ENCODE data around the gene AVPI1. TPM values are rescaled to one million over a fixed set of nuclear protein-coding genes. Genes with fewer than 3 reads are reported as not detected.
A peak's percentile ranks its signal among the peaks of the same experiment; 100 is the strongest.

Gene AVPI1
- total and polyA plus RNA-seq, 2 experiments from 2014 or later, result 7.4 to 7.6 TPM

DNA sequence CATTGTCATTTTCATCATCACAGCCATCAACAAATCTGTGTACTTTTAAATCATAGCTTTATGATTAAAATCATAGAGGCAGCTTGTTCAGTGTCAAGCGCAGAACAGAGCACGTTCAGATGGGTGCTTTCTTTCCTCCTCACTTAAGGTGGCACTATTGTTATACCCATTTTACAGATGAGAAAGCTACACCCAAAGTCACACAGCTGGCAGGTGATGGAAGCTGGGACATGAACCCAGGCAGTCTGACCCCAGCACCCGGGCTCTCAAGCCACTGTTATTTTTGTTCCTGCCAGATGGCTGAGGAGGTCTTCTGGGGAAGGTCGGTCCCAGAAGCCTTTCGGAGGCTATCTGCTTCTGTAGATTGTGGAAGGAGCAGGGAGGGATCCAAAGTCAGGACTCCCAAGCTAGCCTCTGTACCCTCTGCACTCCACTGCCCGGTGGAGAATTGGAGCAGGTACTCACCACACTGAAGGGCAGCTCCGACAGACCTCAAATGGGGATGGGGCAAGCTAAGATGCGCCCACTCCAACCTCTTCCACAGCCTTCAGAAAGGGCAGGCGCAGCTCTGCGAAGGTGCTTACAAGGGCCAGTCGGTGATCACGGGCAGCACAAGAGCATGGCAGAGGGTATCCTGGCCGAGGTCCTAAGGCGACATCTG is 610 bp downstream of the AVPI1 start:
- H3F3A ChIP-seq (replicated peaks; ENCODE audit: low read depth), result peaks cover 11% of the 10 kb centered on the region
- peak overlapping the region; percentile 96 for H3K4me2 ChIP-seq
- Mint-ChIP-seq H3K27me3 (ENCODE audit: insufficient read depth, low read depth, poor library complexity) (peaks cover 8% of the 10 kb centered on the region), H3K9me3 (no peaks in the 10 kb centered on the region), H3K36me3 (ENCODE audit: low read depth) (no peaks in the 10 kb centered on the region), H3K4me3 (peak overlapping the region; percentile 93), H3K27ac (no peak overlapping the region; the same call in 1 of the 2 replicates), H3K4me1 (peaks cover 20% of the 10 kb centered on the region)
- DNase-seq (ENCODE audit: low spot score) (no peak), ATAC-seq (peak; percentile 12)
- H2AFZ ChIP-seq, result peak overlapping the region; percentile 80; the same call in 1 of the 2 replicates
- H3K27me3 ChIP-seq (ENCODE audit: insufficient read depth), result no peaks in the 10 kb centered on the region
- H3K9me2 ChIP-seq (ENCODE audit: insufficient read depth), result no peaks in the 10 kb centered on the region
- 0 out of 2 replicates have a peak overlapping the region, but pooled peaks have one; percentile 72 for H3K27ac ChIP-seq (ENCODE audit: low read depth)
- peak overlapping the region; percentile 82 for H3K4me3 ChIP-seq
- H3K36me3 ChIP-seq (ENCODE audit: insufficient read depth), result no peaks in the 10 kb centered on the region
- H4K20me1 ChIP-seq (replicated peaks; ENCODE audit: insufficient read depth), result peaks cover 13% of the 10 kb centered on the region
- H3K79me2 ChIP-seq (replicated peaks; ENCODE audit: insufficient read depth), result peaks cover 19% of the 10 kb centered on the region
- H3K4me1 ChIP-seq (ENCODE audit: insufficient read depth), result peaks cover 25% of the 10 kb centered on the region
- TF ChIP-seq ZNF331 (CRISPR knock-in tag; IDR thresholded peaks at IDR 0.05; ENCODE audit: low read depth) (no peak), ZNF114 (CRISPR knock-in tag; IDR thresholded peaks at IDR 0.05) (no peak)
- TF ChIP-seq, protein P1, sequence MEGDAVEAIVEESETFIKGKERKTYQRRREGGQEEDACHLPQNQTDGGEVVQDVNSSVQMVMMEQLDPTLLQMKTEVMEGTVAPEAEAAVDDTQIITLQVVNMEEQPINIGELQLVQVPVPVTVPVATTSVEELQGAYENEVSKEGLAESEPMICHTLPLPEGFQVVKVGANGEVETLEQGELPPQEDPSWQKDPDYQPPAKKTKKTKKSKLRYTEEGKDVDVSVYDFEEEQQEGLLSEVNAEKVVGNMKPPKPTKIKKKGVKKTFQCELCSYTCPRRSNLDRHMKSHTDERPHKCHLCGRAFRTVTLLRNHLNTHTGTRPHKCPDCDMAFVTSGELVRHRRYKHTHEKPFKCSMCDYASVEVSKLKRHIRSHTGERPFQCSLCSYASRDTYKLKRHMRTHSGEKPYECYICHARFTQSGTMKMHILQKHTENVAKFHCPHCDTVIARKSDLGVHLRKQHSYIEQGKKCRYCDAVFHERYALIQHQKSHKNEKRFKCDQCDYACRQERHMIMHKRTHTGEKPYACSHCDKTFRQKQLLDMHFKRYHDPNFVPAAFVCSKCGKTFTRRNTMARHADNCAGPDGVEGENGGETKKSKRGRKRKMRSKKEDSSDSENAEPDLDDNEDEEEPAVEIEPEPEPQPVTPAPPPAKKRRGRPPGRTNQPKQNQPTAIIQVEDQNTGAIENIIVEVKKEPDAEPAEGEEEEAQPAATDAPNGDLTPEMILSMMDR (conservative IDR thresholded peaks at IDR 0.05; ENCODE audit: low read depth in 2 of 2), result peak in 1 of 2 experiments; percentile 18; a peak in 1 of 4 replicates

- Histone ChIP-seq H3K36me3 (ENCODE audit: insufficient read depth) (no peaks in the 10 kb centered on the region), H4K20me1 (replicated peaks; ENCODE audit: insufficient read depth) (peaks cover 19% of the 10 kb centered on the region), H2AFZ (no peak overlapping the region), H3K4me2 (peak overlapping the region; percentile 96), H3K9me2 (ENCODE audit: insufficient read depth) (no peaks in the 10 kb centered on the region), H3K27me3 (ENCODE audit: insufficient read depth) (no peaks in the 10 kb centered on the region), H3K27ac (ENCODE audit: low read depth) (no peak overlapping the region), H3K79me2 (replicated peaks; ENCODE audit: insufficient read depth) (peaks cover 25% of the 10 kb centered on the region), H3K4me1 (ENCODE audit: insufficient read depth) (peaks cover 25% of the 10 kb centered on the region), H3F3A (replicated peaks; ENCODE audit: low read depth) (peaks cover 11% of the 10 kb centered on the region), H3K4me3 (peak overlapping the region; percentile 82)
- TF ChIP-seq, protein P1 (conservative IDR thresholded peaks at IDR 0.05; ENCODE audit: low read depth in 2 of 2), result peak; percentile 11 to 47; a peak in 2 of 4 replicates
- TF ChIP-seq, protein P2, sequence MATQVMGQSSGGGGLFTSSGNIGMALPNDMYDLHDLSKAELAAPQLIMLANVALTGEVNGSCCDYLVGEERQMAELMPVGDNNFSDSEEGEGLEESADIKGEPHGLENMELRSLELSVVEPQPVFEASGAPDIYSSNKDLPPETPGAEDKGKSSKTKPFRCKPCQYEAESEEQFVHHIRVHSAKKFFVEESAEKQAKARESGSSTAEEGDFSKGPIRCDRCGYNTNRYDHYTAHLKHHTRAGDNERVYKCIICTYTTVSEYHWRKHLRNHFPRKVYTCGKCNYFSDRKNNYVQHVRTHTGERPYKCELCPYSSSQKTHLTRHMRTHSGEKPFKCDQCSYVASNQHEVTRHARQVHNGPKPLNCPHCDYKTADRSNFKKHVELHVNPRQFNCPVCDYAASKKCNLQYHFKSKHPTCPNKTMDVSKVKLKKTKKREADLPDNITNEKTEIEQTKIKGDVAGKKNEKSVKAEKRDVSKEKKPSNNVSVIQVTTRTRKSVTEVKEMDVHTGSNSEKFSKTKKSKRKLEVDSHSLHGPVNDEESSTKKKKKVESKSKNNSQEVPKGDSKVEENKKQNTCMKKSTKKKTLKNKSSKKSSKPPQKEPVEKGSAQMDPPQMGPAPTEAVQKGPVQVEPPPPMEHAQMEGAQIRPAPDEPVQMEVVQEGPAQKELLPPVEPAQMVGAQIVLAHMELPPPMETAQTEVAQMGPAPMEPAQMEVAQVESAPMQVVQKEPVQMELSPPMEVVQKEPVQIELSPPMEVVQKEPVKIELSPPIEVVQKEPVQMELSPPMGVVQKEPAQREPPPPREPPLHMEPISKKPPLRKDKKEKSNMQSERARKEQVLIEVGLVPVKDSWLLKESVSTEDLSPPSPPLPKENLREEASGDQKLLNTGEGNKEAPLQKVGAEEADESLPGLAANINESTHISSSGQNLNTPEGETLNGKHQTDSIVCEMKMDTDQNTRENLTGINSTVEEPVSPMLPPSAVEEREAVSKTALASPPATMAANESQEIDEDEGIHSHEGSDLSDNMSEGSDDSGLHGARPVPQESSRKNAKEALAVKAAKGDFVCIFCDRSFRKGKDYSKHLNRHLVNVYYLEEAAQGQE (IDR thresholded peaks at IDR 0.05; ENCODE audit: unreplicated experiment), result no peak
- no peaks in the 10 kb centered on the region for H3K36me3 Mint-ChIP-seq (ENCODE audit: low read depth)
- ATAC-seq (peak; percentile 11), DNase-seq (ENCODE audit: low spot score) (peak; percentile 72)
- H3K27ac Mint-ChIP-seq, result no peak overlapping the region
- H3K4me3 Mint-ChIP-seq, result peak overlapping the region; percentile 93; the same call in 2 of the 3 replicates
- H3K9me3 Mint-ChIP-seq, result no peaks in the 10 kb centered on the region
- H3K4me1 Mint-ChIP-seq, result peaks cover 22% of the 10 kb centered on the region
- H3K27me3 Mint-ChIP-seq (ENCODE audit: insufficient read depth, low read depth, poor library complexity), result peaks cover 8% of the 10 kb centered on the region
Observed at GRCh38 chr10:97685395-97685958, 1.6 kb downstream of the AVPI1 start.

Data from GM23338 (cell line).